Stimulated activated CD8-positive, alpha-beta memory T cell treated with anti-CD3 and anti-CD28 coated beads, Interleukin-4, amount 100 ng/mL, for 24 hours (primary cell): Measurements from ENCODE around the gene RAB26.
A peak's percentile ranks its signal among the peaks of the same experiment; 100 is the strongest.
"Not testable (repeated sequence)": the region's sequence is repeated elsewhere in the genome, so short reads cannot be mapped to it uniquely, and the experiment has no call there.

ENCODE experiments used
- DNase-seq: peaks from one replicate; pipeline ENCODE4 v3.0.0-alpha.2; 2020; ENCODE audit warnings: low read depth

RAB26 gene

GRCh38 chr16:2117341-2117740 lies 31.1 kb upstream of the RAB26 start:
- not testable (repeated sequence) for DNase-seq

GRCh38 chr16:2117960-2118722 lies 30.3 kb upstream of the RAB26 start:
- DNase-seq, result not testable (repeated sequence)

GRCh38 chr16:2121325-2121724 lies 27.1 kb upstream of the RAB26 start:
- DNase-seq, result not testable (repeated sequence)

- no peak for DNase-seq
Observed at GRCh38 chr16:2121853-2122252, 26.6 kb upstream of the RAB26 start.

GRCh38 chr16:2122429-2122828 lies 26.0 kb upstream of the RAB26 start:
- no peak for DNase-seq

GRCh38 chr16:2122934-2123683 lies 25.3 kb upstream of the RAB26 start:
- not testable (repeated sequence) for DNase-seq

- DNase-seq, result not testable (repeated sequence)
Observed at GRCh38 chr16:2123706-2124376, 24.6 kb upstream of the RAB26 start.

- DNase-seq, result not testable (repeated sequence)
Observed at GRCh38 chr16:2124377-2124693, 24.1 kb upstream of the RAB26 start.

- not testable (repeated sequence) for DNase-seq
Observed at GRCh38 chr16:2124694-2125444, 23.6 kb upstream of the RAB26 start.

- DNase-seq, result not testable (repeated sequence)
Observed at GRCh38 chr16:2125609-2126008, 22.8 kb upstream of the RAB26 start.

- DNase-seq, result not testable (repeated sequence)
Observed at GRCh38 chr16:2126161-2126743, 22.2 kb upstream of the RAB26 start.

GRCh38 chr16:2126928-2127556 lies 21.4 kb upstream of the RAB26 start:
- not testable (repeated sequence) for DNase-seq

GRCh38 chr16:2127630-2128280 lies 20.7 kb upstream of the RAB26 start:
- DNase-seq, result not testable (repeated sequence)

GRCh38 chr16:2129251-2129650 lies 19.2 kb upstream of the RAB26 start:
- not testable (repeated sequence) for DNase-seq

- not testable (repeated sequence) for DNase-seq
Observed at GRCh38 chr16:2129890-2130447, 18.5 kb upstream of the RAB26 start.

- DNase-seq, result not testable (repeated sequence)
Observed at GRCh38 chr16:2133797-2134196, 14.6 kb upstream of the RAB26 start.

GRCh38 chr16:2135071-2135470 lies 13.4 kb upstream of the RAB26 start:
- not testable (repeated sequence) for DNase-seq

GRCh38 chr16:2135770-2136490 lies 12.5 kb upstream of the RAB26 start, which contains the start of gene PKD1:
TSS of gene PKD1 (minus strand) at chr16:2135898. CDS start at chr16:2135689, 209 bp downstream.
- DNase-seq, result peak; percentile 97
